Measurements from ENCODE around the gene ARHGEF2.

The ARHGEF2 gene

GRCh38 chr1:155932081-155932480 is 46.3 kb downstream of the ARHGEF2 start:
- TF ChIP-seq GATA3 (IDR thresholded peaks at IDR 0.05; ENCODE audit: low read depth, low read length) (no peak), GATA2 (IDR thresholded peaks at IDR 0.05; ENCODE audit: low read depth, low read length) (no peak)

- TF ChIP-seq GATA2 (IDR thresholded peaks at IDR 0.05; ENCODE audit: low read depth, low read length) (no peak), GATA3 (IDR thresholded peaks at IDR 0.05; ENCODE audit: low read depth, low read length) (no peak)
These were observed 46.9 kb downstream of the ARHGEF2 start for GRCh38 chr1:155931332-155932038.

GRCh38 chr1:155929057-155929456 is 49.3 kb downstream of the ARHGEF2 start:
- TF ChIP-seq GATA3 (IDR thresholded peaks at IDR 0.05; ENCODE audit: low read depth, low read length) (no peak), GATA2 (IDR thresholded peaks at IDR 0.05; ENCODE audit: low read depth, low read length) (no peak)

GRCh38 chr1:155925506-155925905 is 52.8 kb downstream of the ARHGEF2 start:
- TF ChIP-seq GATA2 (IDR thresholded peaks at IDR 0.05; ENCODE audit: low read depth, low read length) (no peak), GATA3 (IDR thresholded peaks at IDR 0.05; ENCODE audit: low read depth, low read length) (no peak)

GRCh38 chr1:155920717-155921116 is 57.6 kb downstream of the ARHGEF2 start:
- TF ChIP-seq GATA2 (IDR thresholded peaks at IDR 0.05; ENCODE audit: low read depth, low read length), result no peak
- no peak for TF ChIP-seq GATA3 (IDR thresholded peaks at IDR 0.05; ENCODE audit: low read depth, low read length)

GRCh38 chr1:155919801-155920200 is 58.5 kb downstream of the ARHGEF2 start:
- TF ChIP-seq GATA3 (IDR thresholded peaks at IDR 0.05; ENCODE audit: low read depth, low read length) (no peak), GATA2 (IDR thresholded peaks at IDR 0.05; ENCODE audit: low read depth, low read length) (no peak)

- no peak for TF ChIP-seq GATA2 (IDR thresholded peaks at IDR 0.05; ENCODE audit: low read depth, low read length)
- TF ChIP-seq GATA3 (IDR thresholded peaks at IDR 0.05; ENCODE audit: low read depth, low read length), result no peak
These were observed 59.7 kb downstream of the ARHGEF2 start for GRCh38 chr1:155918660-155919059.

- TF ChIP-seq GATA2 (IDR thresholded peaks at IDR 0.05; ENCODE audit: low read depth, low read length), result no peak
These were observed 64.2 kb downstream of the ARHGEF2 start for GRCh38 chr1:155913969-155914757.

GRCh38 chr1:155912056-155912536 is 66.3 kb downstream of the ARHGEF2 start:
- no peak for TF ChIP-seq GATA3 (IDR thresholded peaks at IDR 0.05; ENCODE audit: low read depth, low read length)
- TF ChIP-seq GATA2 (IDR thresholded peaks at IDR 0.05; ENCODE audit: low read depth, low read length), result no peak

- TF ChIP-seq GATA2 (IDR thresholded peaks at IDR 0.05; ENCODE audit: low read depth, low read length) (no peak), GATA3 (IDR thresholded peaks at IDR 0.05; ENCODE audit: low read depth, low read length) (no peak)
These were observed 66.9 kb downstream of the ARHGEF2 start, which contains the start of gene RIT1 for GRCh38 chr1:155911156-155912055. Gene RIT1, minus strand, starts transcription at chr1:155911349. Its CDS starts 588 bp downstream, at chr1:155910761.

- no peak for TF ChIP-seq GATA2 (IDR thresholded peaks at IDR 0.05; ENCODE audit: low read depth, low read length)
- TF ChIP-seq GATA3 (IDR thresholded peaks at IDR 0.05; ENCODE audit: low read depth, low read length), result no peak
These were observed 67.7 kb downstream of the ARHGEF2 start for GRCh38 chr1:155910621-155911121.

- TF ChIP-seq GATA2 (IDR thresholded peaks at IDR 0.05; ENCODE audit: low read depth, low read length) (no peak), GATA3 (IDR thresholded peaks at IDR 0.05; ENCODE audit: low read depth, low read length) (no peak)
These were observed 68.5 kb downstream of the ARHGEF2 start for GRCh38 chr1:155909894-155910293.

- TF ChIP-seq GATA3 (IDR thresholded peaks at IDR 0.05; ENCODE audit: low read depth, low read length) (no peak), GATA2 (IDR thresholded peaks at IDR 0.05; ENCODE audit: low read depth, low read length) (no peak)
These were observed 74.1 kb downstream of the ARHGEF2 start for GRCh38 chr1:155904261-155904660.

- TF ChIP-seq GATA2 (IDR thresholded peaks at IDR 0.05; ENCODE audit: low read depth, low read length), result no peak
- TF ChIP-seq GATA3 (IDR thresholded peaks at IDR 0.05; ENCODE audit: low read depth, low read length), result no peak
These were observed 78.2 kb downstream of the ARHGEF2 start for GRCh38 chr1:155900161-155900560.

All from SH-SY5Y (cell line).